Renal cortical epithelial cell (primary cell): Measurements from ENCODE around the gene SMURF2. TPM values are rescaled to one million over a fixed set of nuclear protein-coding genes. Genes with fewer than 3 reads are reported as not detected.
A peak's percentile ranks its signal among the peaks of the same experiment; 100 is the strongest.

ENCODE experiments used
- DNase-seq: peaks from one replicate; pipeline ENCODE4 v3.0.0-alpha.2; 2011; ENCODE audit warnings: low read depth
- total RNA-seq: library from RNA; depleted of rRNA; stranded (reverse); fragments of >200 nt; gene quantifications from 2 replicates; pipeline ENCODE4 v1.2.3, GENCODE V29; 2014

Gene SMURF2
- total RNA-seq, 1 donor from 2014 or later = 77.1 TPM

DNA sequence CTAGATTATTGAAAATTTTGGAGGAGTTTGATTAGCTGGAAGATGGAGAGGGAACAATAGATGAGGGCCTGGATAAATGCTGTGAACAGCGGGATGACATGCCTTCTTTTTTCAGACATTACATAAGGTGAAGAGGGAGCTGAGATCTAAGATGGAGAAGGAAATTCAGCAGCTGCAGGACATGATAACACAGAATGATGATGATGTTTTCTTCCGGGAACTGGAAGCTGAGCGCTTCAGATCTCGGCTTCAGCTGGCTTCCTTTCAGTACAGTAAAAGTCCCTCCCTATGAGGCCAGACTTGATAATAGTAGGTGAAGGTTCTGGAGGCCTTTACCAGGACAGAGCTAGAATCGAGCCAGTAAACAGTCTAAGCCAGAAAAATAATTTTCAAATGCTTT is 124.6 kb downstream of the SMURF2 start:
- no peak for DNase-seq

DNA sequence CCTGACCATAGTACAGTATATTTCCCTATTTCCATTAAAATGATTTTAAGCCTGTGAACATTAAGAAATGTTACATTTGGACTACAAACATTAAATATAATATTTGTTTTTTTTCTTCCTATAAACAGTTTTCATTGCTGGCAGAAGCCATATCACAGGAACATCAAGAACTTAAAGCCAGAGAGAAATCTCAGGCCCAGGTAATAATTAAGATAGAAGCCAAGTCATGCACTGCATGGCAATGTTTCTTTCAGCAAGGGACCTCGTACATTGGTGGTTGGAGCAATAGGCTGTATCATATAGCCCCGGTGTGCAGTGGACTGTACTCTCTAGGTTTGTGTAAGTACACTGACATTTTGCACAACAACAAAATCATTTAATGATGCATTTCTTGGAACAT is 125.2 kb downstream of the SMURF2 start:
- DNase-seq = no peak

DNA sequence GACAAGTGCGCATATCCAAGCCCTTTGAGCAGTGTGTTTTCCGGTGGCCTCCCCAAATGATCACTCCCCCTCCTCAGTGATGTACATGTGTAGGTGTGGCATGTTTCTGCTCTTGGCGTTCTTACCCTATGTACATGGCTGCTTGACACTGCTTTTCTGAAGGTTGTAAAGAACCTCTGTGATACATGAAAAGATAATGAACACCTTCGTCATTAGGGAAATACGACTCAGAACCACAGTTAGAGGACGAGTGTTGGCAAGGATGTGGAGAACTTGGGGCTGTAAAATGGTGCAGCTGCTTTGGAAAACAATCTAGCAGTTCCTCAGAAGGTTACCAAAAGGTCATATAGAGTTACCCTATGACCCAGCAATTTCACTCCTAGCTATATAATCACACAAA is 126.8 kb downstream of the SMURF2 start:
- DNase-seq = no peak

DNA sequence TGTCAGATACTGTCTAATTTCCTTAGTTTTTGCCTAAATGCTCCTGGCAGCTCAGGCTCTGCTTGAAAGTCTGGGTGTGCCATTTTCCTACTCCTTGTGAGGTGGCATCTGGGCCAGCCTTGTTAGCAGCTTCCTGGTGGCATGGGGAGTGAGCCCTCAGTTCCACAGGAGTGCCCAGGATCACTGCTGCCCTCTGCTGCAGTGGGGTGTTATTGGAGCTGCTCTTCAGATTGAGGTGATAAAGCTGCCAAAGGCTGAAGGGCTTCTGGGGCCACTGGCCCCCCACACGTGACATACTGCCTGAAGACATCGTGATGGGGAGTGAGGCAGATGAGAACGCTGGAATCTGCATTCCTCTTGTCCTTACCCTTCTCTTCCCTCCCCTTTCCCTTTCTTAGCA is 127.9 kb downstream of the SMURF2 start:
- peak; percentile 11 for DNase-seq

DNA sequence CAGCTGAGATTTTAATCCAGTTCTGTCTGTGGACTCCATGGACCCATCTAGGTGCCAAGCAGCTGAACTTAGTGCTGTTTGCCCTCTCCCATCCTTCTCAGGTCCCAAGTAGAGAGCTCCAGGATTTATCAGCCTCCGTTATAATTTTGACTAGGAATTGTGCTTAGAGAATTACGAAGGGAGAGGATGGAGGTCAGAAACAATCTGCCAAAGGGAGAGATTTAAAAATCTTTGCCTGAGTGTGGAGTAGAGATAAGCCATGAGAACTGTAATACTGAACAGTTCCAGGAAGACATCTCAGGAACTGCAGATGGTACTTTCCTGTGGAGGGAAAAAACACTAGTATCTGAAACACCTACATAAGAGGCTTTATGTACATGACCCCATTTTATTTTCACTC is 128.3 kb downstream of the SMURF2 start:
- DNase-seq = no peak

DNA sequence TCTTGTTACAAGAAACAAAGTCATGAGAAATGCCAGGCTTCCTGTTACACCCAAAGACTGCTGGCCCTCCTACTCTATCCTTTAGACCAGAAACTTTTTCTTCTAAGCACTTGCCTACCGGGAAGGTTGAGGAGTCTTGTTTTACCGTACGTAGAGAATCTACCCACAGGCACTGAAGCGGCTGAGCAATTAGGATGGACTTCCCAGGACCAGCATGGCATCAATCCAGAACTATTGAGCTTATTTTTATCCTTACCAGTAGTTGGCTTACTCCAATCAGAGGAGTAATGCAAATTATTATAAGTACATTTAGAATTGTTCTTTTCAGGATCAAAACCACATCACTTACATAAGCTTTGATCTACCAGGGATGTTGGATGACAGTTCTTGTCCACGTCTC is 129.7 kb downstream of the SMURF2 start:
- DNase-seq = no peak

DNA sequence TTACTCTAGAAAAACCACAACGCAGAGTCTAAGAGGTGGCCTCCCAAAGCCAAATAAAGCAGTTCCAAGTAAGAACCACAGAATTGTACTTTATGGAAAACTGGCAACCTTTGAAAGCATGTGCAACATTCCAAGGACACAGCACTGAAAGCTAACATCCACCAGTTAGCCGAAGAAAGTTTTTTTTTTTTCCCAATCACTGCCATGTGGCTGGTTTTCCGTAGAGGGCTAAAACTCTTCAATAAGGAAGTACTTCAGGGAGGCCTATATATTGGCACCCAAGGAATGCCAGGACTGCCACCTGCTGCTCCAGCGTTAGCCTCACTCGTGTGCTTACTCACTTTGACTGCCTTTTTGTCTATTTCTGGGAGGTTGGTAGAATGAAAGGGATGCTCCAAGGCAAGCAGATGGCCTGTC is 130.1 kb downstream of the SMURF2 start:
- no peak for DNase-seq

DNA sequence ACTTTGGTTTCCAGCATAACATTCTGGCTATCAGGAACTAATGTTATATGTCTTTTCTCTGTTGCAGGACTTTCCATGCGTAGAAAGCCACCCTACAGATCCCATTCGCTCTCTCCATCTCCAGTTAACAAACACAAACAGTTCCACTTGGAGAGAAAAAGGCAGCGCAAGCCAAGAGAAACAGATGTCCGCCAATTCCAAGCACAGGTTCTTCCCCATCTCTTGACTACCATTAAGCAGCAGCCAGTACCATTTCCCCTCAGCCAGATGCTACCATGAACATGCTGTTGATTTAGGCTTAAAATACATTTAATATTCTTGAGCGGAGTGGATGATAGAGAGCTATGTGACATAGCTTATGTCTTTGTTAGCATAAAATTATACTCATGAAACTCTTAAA is 132.9 kb downstream of the SMURF2 start:
- DNase-seq = no peak

DNA sequence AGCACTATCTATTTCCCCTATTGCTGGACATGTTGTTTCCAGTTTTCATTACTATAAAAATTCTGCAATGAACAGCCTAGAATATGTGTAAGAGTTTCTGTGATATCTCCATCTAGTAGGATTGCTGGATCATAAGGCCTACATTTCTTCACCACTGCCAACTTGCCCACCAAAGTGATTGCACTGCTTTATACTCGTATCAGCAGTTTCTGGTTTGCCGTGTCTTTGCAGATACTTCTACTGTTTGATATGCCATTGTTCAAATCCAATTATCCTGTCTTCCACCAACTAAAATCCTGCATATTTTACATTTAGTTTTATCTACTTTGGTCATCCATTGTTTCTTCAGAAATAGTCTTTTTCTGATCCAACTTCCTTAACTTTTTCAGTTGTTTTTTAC is 134.2 kb downstream of the SMURF2 start:
- DNase-seq = no peak

DNA sequence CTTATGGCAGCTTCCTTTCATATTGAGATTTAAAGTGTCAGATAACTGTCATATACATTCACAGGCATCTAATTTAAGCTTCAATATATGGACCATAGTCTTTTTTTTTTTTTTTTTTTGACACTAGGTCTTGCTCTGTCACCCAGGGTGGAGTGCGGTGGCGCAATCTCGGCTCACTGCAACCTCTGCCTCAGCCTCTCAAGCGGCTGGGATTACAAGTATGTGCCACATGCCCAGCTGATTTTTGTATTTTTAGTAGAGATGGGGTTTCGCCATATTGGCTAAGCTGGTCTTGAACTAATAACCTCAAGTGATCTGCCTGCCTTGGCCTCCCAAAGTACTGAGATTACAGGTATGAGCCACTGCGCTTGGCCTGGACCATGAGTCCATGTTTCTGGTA is 141.7 kb downstream of the SMURF2 start:
- DNase-seq = no peak

DNA sequence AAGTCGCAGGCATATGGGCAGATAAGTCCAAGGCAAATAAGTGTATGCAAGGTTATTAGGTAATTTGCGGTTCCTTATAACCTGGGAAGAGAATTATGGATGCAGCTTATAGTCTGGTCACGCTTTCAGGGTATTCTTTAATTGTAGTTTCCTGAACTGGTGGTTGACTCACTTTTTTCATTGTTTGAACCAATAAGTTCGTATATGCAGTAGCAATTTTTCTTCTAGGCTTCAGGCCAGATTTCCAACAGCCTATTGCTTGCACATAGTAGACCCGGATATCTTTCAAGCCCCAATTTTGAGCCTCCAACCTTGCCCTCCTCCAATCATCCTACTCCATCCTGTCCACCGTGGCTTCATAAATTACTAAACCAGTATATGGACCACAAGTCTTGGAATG is 142.5 kb downstream of the SMURF2 start:
- no peak for DNase-seq

DNA sequence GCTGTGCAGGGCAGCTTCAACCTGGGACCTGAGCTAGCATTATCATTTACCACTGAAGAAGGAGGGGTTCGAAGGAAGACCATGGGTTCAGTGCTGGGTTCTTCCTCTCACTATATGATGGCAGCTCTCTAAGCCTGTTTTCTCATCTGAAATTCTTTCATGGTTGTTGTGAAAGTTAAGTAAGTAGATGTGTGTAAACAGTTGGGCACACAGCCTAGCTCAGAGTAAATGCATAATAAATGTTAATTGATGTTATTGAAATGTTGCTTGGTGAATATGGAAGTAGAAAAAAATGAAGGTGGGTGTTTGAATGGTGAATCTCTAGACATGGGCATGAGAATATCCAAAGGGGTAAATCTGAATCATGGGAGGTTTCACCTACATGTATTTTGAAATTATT is 146.3 kb downstream of the SMURF2 start:
- no peak for DNase-seq

DNA sequence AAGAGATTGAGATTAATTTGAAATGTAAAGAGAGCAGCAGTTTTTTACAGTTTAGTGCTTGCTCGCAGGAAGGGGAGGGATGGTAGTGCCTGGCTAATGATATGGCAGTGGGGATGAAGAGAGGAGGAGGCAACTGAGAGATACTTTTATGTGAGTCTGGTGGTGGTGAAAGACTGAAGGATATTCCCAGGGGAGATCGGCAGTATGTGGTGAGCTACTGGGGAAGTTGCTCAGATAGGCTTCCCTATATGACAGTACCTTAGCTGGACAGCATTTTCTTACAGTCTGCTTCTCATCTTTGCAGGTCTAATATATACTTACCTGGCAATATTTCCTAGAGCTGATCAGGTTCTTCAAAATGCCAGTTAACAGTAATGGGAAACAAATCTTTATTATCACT is 146.7 kb downstream of the SMURF2 start:
- DNase-seq = no peak

DNA sequence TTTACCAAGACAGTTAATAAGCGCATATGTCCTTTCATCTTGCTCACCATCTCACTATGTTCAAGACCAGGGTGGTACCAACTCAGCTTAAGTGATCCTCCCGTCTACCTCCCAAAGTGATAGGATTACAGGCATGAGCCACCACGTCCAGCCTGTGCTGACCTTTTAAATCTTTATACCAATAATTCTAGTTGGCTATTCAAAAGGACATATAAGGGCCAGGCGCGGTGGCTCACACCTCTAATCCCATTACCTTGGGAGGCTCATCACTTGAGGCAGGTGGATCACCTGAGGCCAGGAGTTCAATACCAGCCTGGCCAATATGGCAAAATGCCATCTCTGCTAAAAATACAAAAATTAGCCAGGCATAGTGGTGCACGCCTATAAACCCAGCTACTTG is 152.9 kb downstream of the SMURF2 start:
- DNase-seq = no peak

DNA sequence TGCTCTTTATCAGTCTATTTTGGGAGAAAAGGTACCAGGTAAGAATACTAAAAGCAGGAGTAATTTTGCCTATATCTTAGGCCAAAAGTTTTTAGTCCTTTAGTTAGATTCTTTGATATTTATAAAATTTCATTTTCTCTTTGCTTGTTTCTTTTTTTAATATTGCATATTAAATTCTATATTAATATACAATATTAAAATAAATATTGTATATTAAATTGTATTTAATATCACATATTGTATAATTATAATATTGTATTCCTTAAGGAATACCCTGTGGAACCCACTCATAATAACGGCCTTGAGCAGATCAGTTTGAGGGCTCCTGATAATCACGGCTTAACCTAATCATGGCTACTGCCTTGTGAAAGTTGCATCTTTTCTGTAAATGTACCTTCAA is 153.4 kb downstream of the SMURF2 start:
- no peak for DNase-seq

DNA sequence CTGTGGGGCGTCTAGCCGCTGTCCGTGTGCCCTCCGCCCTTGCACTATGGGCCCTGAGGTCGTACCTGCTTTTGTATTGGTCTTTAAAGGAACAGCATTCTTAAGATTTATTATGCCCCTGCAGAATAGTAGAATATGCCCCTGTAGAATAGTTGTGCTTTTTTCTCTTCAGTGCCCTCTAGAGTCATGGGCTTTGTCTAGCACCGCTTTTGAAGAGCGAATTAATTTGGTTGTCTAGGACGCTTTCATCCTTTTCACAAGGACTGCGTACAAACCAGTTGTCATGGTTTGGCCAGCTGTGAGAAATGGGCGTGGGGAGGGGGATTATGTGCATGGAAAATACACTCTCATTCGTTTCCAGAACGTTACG is 154.7 kb downstream of the SMURF2 start:
- DNase-seq = peak; percentile 78

DNA sequence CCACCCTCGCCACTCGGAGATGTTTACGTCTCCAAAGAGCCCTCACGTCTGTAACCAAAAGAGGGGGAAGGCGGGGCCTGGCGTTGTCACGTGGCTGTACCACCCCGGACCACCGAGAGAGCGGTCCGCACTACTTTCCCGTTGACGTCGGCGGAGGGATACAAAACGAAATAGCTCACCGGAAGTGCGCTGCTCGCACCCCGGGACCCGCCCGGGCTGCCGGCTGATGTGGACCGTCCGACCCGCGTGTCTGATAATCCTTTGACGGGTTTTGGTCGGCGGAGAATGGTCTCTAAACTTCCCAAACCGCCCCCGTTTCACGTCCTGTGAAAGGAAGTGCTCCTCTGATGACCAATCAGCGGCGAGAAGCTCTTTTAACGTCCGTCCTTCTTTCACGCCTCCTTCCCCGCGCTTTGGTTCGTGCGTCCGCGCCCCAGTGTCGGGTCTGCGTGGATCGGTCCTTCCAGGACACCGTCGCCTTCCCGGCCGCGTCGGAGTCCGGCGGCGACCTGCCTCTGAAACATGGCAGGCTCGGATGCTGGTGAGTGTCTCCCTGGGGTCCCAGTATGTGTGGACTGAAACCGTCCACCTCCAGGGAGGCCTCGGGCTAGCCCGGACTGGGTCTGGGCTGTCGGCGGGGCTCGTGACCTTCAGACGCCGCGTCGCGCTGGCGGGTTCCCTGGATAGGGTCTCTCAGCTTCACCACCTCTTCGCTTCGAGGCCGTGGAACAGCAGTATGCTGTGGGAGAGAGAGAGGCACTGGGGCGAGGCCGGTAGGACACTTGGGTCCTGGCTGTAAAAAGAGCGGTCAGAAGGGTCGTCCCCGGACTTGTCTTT is 155.3 kb downstream of the SMURF2 start, which contains the start of gene CEP95:
TSS of gene CEP95 (plus strand) at position 402 of the 837 bp plus-strand sequence. CDS start at position 523, 121 bp downstream.
- peak; percentile 95 for DNase-seq

DNA sequence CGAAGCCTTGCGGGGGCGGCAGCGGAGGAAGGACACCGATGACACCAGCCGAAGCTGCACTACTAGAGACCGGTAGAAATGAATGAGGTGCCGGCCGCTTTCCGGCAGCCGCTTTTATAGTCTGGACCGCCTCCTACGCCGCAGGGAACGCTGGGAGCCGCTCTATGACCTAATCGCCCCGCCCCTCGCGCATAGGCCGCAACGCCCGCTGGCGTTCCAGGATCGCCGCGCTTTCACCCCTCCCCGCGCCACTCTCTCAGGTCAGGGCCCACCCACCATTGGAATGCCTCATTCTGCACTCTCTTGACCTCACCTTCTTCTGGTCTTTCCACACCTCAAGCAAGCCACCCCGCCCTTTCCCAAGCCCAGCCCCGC is 155.9 kb downstream of the SMURF2 start, which contains the start of gene DDX5:
TSS of gene DDX5 (minus strand) at position 89 of the 375 bp plus-strand sequence. CDS start 170 bp downstream, outside the sequence.
- no peak for DNase-seq

DNA sequence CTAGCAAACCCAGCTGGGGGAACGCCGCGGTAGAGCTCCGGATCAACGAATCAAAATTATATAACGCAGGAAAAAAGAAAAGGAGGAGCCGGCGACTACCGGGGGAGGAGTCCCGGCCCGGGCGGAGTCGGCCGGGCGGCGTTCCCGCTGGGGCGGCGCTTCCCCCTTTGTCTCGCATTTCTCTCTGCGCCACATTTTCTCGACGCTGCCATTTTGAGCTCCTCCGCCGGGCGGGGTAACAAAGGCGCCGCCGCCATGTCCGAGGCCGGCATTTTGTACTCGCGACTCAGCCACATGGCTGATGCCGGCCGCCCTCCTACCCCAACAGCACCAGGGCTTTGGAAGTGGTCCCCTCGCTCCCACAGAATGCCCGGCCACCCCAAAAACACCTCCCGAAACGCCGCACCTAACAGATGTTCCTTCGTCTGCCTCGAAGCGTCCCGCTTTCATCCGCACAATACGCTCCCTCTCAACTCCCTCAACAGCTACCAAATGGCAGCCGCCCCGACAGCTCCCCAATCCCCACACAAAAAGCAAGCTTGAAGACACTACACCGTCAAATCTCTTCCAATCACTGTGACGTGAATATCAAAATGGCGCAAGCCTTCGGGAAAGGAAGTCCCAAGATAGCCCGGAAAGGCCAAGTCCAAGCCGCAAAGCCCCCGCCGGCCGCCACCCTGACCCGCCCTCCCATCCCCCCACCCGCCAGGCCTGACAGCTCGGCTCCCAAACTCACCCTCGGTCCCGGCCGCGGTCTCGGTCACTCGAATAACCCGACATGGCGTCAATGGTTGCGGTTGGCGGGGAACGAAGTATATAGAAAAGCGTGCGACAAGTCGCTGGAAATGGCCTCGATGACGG is 156.5 kb downstream of the SMURF2 start:
- DNase-seq = peak; percentile 47

DNA sequence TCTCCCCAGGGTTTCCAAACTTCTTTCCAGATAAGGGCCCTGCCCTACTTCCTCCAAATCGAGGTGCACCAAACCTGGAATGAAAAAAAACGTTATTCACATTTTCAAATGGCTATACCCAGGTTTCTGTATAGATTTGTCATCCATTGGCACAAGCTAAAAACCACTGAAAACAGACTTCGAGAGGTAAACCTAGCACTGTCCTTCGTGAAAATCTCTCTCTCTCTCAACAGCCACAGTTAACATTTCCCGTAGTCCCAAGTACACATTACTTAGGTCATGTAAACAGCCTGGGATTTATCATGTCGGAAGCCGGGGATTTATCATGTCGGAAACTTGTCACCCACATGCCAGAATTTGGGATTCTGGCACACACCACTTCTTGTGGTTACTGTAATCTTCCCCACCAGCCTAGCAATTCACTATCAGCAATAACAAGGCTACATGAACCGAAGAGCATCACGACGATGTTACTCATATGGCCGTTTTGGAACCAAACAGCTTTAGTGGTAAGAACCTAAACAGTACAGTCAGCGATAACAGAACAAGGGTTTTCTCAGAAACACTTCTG is 157.3 kb downstream of the SMURF2 start:
- peak; percentile 18 for DNase-seq

DNA sequence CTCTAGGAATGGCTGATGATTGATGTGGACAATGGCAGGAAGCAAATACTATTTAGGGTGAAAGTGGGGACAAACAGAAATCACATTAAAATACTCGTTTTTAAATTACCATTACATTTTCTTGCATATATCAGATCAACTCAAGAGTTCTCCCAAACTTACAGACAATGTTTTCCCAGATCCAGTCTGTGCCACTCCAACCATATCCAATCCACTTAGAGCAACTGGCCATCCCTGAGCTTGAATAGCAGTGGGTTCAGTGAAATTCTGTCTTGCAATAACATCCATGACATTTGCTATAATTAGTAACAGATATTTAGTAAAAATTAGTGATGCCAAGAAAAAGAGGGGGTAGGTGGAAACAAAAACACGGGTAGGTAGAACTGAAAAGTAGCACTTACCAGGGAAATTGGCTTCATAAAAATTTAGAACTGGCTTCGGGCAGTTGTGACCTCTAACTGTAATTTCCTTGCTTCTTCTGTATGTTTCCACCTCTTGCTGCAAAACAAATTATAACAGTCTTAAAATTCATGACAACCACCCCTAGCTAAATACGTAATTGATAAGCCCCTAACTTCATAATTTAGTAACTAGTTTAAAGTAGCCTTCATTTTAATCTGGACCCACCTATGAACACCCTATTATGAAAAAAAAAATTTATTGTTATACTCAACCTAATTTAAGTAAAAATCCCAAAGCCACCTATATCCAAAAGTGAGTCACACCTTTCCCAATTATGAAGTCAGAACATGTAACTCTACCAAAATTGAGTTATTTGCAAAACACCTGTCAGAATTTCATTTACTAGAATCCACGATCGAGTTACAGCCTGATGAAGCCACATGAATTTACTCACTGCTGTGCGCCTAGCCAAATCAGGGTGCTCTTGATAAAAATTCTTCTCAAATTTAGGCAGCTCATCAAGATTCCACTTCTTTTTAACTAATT is 158.0 kb downstream of the SMURF2 start:
- no peak for DNase-seq
